ENCODE results near the gene COL9A2. TPM values are rescaled to one million over a fixed set of nuclear protein-coding genes. Genes with fewer than 3 reads are reported as not detected.

Gene COL9A2
- total RNA-seq, 4 donors from 2014 or later: 2.0 to 27.0 (median 4.8) TPM

DNA sequence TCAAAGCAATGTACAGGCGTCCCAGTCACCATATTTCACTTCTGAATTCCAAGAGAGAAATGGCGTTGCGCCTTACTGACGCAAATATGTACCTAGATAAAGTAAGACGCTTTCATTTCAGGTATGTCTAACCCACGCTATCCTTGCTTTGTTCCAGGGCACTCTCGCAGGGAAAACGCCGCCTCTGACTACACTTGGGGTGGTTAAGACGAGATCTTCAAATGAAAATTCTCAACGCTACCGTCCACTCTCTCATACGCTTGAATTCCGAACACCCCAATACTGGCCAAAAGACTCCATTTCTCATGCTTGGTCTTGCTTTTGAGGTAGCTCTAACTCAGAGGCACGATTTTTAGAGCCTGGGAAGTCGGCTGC is 59.8 kb downstream of the COL9A2 start:
- Histone ChIP-seq H3K4me1 (peaks cover 0 to 5% of the 10 kb centered on the region in 2 donors), H3K27ac (peak overlapping the region; percentile 95)
- intact Hi-C loops (cut with DNase I; ENCODE audit: low total_unique reads): no loop called here

DNA sequence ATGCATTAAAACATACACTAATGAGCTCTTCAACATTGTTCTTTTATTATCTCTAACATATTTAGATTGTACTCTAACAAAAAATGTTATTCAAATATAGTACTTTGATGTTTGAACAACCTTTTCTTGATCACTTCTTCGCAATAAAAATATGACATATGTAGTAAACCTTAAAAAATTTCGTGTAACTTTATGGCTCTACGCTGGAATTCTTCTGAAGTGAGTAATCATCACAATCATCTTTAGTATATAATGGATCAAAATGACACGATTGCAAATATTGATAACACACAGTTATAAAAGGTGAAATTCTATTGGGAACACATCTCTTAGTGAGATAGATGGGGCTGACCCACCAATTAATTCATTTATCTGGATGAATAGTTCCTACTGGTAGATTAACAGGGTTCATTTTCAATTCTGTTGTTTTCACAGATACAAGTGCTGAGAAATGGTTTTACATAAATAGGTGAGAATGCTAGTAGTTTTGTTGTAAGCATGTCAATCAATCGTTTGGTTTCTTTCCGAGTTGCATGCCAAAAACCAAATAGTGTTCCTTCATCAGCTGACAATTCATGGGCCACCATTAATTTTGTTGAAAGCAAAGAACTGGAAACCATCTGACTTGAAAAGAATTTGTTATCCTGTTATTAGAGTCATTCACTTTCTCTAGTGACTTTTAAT is 60.5 kb downstream of the COL9A2 start:
- Histone ChIP-seq H3K27ac (peak overlapping the region; percentile 95), H3K36me3 (no peaks in the 10 kb centered on the region), H3K9me3 (no peaks in the 10 kb centered on the region), H3K4me3 (peak overlapping the region; percentile 72 to 75), H3K4me1 (peaks cover 0 to 5% of the 10 kb centered on the region in 2 donors), H3K27me3 (no peaks in the 10 kb centered on the region)
- TF ChIP-seq, protein P1, sequence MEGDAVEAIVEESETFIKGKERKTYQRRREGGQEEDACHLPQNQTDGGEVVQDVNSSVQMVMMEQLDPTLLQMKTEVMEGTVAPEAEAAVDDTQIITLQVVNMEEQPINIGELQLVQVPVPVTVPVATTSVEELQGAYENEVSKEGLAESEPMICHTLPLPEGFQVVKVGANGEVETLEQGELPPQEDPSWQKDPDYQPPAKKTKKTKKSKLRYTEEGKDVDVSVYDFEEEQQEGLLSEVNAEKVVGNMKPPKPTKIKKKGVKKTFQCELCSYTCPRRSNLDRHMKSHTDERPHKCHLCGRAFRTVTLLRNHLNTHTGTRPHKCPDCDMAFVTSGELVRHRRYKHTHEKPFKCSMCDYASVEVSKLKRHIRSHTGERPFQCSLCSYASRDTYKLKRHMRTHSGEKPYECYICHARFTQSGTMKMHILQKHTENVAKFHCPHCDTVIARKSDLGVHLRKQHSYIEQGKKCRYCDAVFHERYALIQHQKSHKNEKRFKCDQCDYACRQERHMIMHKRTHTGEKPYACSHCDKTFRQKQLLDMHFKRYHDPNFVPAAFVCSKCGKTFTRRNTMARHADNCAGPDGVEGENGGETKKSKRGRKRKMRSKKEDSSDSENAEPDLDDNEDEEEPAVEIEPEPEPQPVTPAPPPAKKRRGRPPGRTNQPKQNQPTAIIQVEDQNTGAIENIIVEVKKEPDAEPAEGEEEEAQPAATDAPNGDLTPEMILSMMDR (IDR thresholded peaks at IDR 0.05): no peak
- TF ChIP-seq POLR2A (IDR thresholded peaks at IDR 0.05): no peak
- no peak for DNase-seq
- intact Hi-C loops (cut with DNase I; ENCODE audit: low total_unique reads): no loop called here

More for the DNA sequence above, 59.8 kb downstream of the COL9A2 start:
- Histone ChIP-seq H3K9me3 (no peaks in the 10 kb centered on the region), H3K36me3 (no peaks in the 10 kb centered on the region), H3K27me3 (no peaks in the 10 kb centered on the region), H3K4me3 (peak overlapping the region; percentile 72 to 75)
- peak in 1 of 2 donors; percentile 24 for DNase-seq
- TF ChIP-seq, protein P1 (IDR thresholded peaks at IDR 0.05): no peak
- TF ChIP-seq POLR2A (IDR thresholded peaks at IDR 0.05): no peak

DNA sequence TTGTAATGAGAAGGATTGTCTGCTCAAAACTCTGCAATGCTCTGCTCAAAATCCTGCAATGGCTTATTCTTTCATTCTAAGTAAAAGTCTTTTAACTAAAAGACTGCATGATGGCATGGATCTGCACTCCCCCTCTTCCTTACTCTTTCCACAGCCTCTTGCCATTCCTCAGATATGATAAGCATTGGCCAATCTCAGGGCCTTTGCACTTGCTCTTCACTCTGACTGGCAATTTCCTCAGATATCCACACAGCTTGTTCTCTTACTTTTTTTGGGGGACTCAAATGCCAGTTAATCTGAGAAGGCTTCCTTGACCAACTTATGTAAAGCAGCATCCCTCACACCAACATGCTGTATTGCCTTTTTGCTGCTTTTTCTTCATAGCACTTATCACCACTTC is 61.9 kb downstream of the COL9A2 start:
- Histone ChIP-seq H3K36me3 (no peaks in the 10 kb centered on the region), H3K27me3 (no peaks in the 10 kb centered on the region), H3K4me1 (peaks cover 0 to 2% of the 10 kb centered on the region in 2 donors), H3K9me3 (no peaks in the 10 kb centered on the region), H3K4me3 (no peak overlapping the region), H3K27ac (no peak overlapping the region)
- no peak for TF ChIP-seq POLR2A (IDR thresholded peaks at IDR 0.05)
- TF ChIP-seq, protein P1 (IDR thresholded peaks at IDR 0.05): no peak
- intact Hi-C loops (cut with DNase I; ENCODE audit: low total_unique reads): no loop called here
- DNase-seq: no peak

DNA sequence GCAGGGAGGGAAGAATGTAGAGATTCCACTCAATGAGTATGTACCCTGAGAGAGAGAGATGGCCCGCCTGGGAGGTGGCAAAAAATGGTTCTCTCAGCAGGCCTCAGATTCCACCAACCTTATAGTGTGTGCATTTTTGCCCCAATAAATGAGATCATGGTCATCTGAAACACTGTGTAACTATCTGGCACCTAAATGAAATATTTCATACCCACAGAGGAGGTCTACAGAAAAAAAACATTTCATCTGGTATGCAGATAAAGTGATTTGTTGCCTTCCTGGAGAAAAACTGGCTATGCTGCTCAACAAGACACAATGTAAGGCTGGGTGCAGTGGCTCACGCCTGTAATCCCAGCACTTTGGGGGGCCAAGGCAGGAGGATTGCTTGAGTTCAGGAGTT is 64.5 kb downstream of the COL9A2 start:
- intact Hi-C loops (cut with DNase I; ENCODE audit: low total_unique reads): no loop called here
- DNase-seq: no peak

DNA sequence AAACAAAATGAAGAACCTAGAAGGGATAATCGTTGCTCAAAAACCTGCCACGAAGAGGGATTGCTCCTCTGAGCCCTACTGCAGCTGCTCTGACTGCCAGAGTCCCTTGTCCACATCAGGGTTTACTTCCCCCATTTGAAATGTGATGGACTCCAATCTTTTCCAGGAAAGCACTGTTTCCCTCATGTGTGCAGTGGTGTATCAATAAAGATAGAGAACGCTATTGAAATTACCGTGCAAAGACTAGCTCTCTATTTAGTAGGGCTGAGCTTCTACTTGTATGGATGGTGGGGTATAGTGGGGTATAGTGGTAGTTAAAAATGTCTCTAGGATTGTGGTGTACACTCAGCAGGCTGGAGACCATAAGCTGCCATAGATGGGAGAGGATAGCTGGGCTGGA is 65.6 kb downstream of the COL9A2 start:
- no peak overlapping the region for H3K27ac ChIP-seq
- no peaks in the 10 kb centered on the region for H3K27me3 ChIP-seq
- intact Hi-C loops (cut with DNase I; ENCODE audit: low total_unique reads): no loop called here
- H3K36me3 ChIP-seq: no peaks in the 10 kb centered on the region
- no peaks in the 10 kb centered on the region for H3K4me1 ChIP-seq
- no peak overlapping the region for H3K4me3 ChIP-seq
- TF ChIP-seq, protein P1 (IDR thresholded peaks at IDR 0.05): no peak
- TF ChIP-seq POLR2A (IDR thresholded peaks at IDR 0.05): no peak
- H3K9me3 ChIP-seq: no peaks in the 10 kb centered on the region
- no peak for DNase-seq

More for the DNA sequence above, 64.5 kb downstream of the COL9A2 start:
- Histone ChIP-seq H3K27ac (no peak overlapping the region), H3K27me3 (no peaks in the 10 kb centered on the region), H3K36me3 (no peaks in the 10 kb centered on the region), H3K4me3 (no peak overlapping the region), H3K9me3 (no peaks in the 10 kb centered on the region), H3K4me1 (no peaks in the 10 kb centered on the region)
- no peak for TF ChIP-seq POLR2A (IDR thresholded peaks at IDR 0.05)
- TF ChIP-seq, protein P1 (IDR thresholded peaks at IDR 0.05): no peak

Other genes starting within 250 kb of the COL9A2 start
- gene PPT1, start 220.0 kb downstream of the COL9A2 start, total RNA-seq: 100 to 1,000 TPM in 2 of 4 donors, 10 to 100 TPM in 2; 81.7 to 123 (median 94.5) TPM
- 10 to 100 TPM; 17.9 to 68.0 (median 28.9) TPM for gene RLF, start 155.9 kb downstream of the COL9A2 start, total RNA-seq
- not detected for gene TMCO2, start 69.3 kb downstream of the COL9A2 start, total RNA-seq
- 10 to 100 TPM; 17.9 to 79.1 (median 56.2) TPM for gene ZMPSTE24, start 59.0 kb downstream of the COL9A2 start, total RNA-seq
- 10 to 100 TPM; 11.1 to 24.8 (median 18.6) TPM for gene SMAP2, start 56.4 kb upstream of the COL9A2 start, total RNA-seq
- 1 to 10 TPM in 2 of 4 donors, under 1 TPM in 1, not detected in 1; 0.88 to 7.7 (median 1.0) TPM for gene ZFP69B, start 133.2 kb upstream of the COL9A2 start, total RNA-seq
- gene ZFP69, start 160.0 kb upstream of the COL9A2 start, total RNA-seq: 1 to 10 TPM in 2 of 4 donors, under 1 TPM in 1, not detected in 1; 0.26 to 9.0 (median 6.2) TPM
- gene EXO5, start 191.5 kb upstream of the COL9A2 start, total RNA-seq: 10 to 100 TPM in 1 of 4 donors, 1 to 10 TPM in 3; 5.3 to 22.6 (median 8.2) TPM
- 10 to 100 TPM in 2 of 4 donors, 1 to 10 TPM in 2; 2.7 to 11.8 (median 8.0) TPM for gene ZNF684, start 214.4 kb upstream of the COL9A2 start, total RNA-seq

All from uterus (tissue), 4 donors.